Esophagus squamous epithelium (tissue), 5 donors: ENCODE results near the gene ITFG2. TPM values are rescaled to one million over a fixed set of nuclear protein-coding genes. Genes with fewer than 3 reads are reported as not detected.
"Not testable (repeated sequence)": the region's sequence is repeated elsewhere in the genome, so short reads cannot be mapped to it uniquely, and the experiment has no call there.

Experiments
- DNase-seq: peaks from one replicate; lab custom pipeline; 2025; lab: John Stamatoyannopoulos, UW
- H3K27ac ChIP-seq, 4 donors: fragments of 200-600 bp; sonication (generic); one replicate each; pipeline ENCODE4 v1.5.1; 2016 to 2019; ENCODE audit warnings: mild to moderate bottlenecking in 1 of 4
- H3K27me3 ChIP-seq, 4 donors: fragments of 200-600 bp; sonication (generic); 1 replicate in 3 of 4; 2 replicates in 1 of 4; pipeline versions ENCODE4 v1.5.1 to v1.6.0; 2017 to 2021; ENCODE audit warnings: antibody characterized with exemption in 1 of 4
- H3K36me3 ChIP-seq, 3 donors: fragments of 200-600 bp; sonication (generic); one replicate each; pipeline ENCODE4 v1.5.1; 2016 to 2019
- H3K4me1 ChIP-seq, 3 donors: fragments of 200-600 bp; sonication (generic); one replicate each; pipeline ENCODE4 v1.5.1; 2017 to 2019
- H3K4me3 ChIP-seq, 4 donors: fragments of 200-600 bp; sonication (generic); 1 replicate in 3 of 4; 2 replicates in 1 of 4; pipeline ENCODE4 v1.5.1; 2016 to 2019; ENCODE audit warnings: mild to moderate bottlenecking in 2 of 4, moderate library complexity in 1 of 4
- H3K9me3 ChIP-seq, 3 donors: fragments of 200-600 bp; sonication (generic); one replicate each; pipeline ENCODE4 v1.5.1; 2016 to 2019
- CTCF ChIP-seq, 6 experiments: fragments of 450-650 bp in 4 of 6; fragments of 200-600 bp in 2 of 6; sonication (generic) in 2 of 6; IDR thresholded peaks; one replicate each; pipeline ENCODE4 v1.5.1; 2016 to 2019; ENCODE audit warnings: antibody characterized with exemption in 6 of 6, mild to moderate bottlenecking in 4 of 6, moderate library complexity in 4 of 6
- POLR2A ChIP-seq, 4 donors: fragments of 450-650 bp; IDR thresholded peaks; one replicate each; pipeline ENCODE4 v1.6.1; 2017; ENCODE audit warnings: antibody characterized with exemption in 4 of 4, mild to moderate bottlenecking in 4 of 4, moderate library complexity in 3 of 4
- WGBS, 2 donors: methylation state at CpG; one replicate each; pipeline ENCODE4 v1.1.5; 2018; 5-methylcytosine and 5-hydroxymethylcytosine counted together
- intact Hi-C: fragments of 100-400 bp; cut with DNase I; formaldehyde crosslinking; loops from one replicate; pipeline ENCODE4 v1.15.0; 2022
- total RNA-seq, 4 donors: library from RNA; depleted of rRNA; stranded (reverse); fragments of >200 nt; gene quantifications; one replicate each; pipeline ENCODE4 v1.1.0, GENCODE V29; 2016
- donor health status: DM: yes; HTN: yes; CAD: no.

The ITFG2 gene
- total RNA-seq, 4 donors from 2014 or later = 14.3 to 27.5 (median 15.7) TPM

- peaks cover 0 to 4% (median 0%) of the 10 kb centered on the region in 3 donors for H3K4me1 ChIP-seq
- H3K27ac ChIP-seq = peak overlapping the region in 2 of 4 donors; percentile 36 to 39
- DNase-seq = no peak
- H3K4me3 ChIP-seq = no peak overlapping the region
- H3K36me3 ChIP-seq = peaks cover 0 to 44% (median 3%) of the 10 kb centered on the region in 3 donors
- intact Hi-C loops = loop anchor here (10.0 kb wide), 1 partner anchor 176 kb away; no protein-coding TSS in a partner anchor
- TF ChIP-seq POLR2A (IDR thresholded peaks at IDR 0.05) (no peak), CTCF (IDR thresholded peaks at IDR 0.05) (no peak)
- H3K27me3 ChIP-seq = no peaks in the 10 kb centered on the region
- WGBS, 2 donors = 100% methylated on average over 1 of the region's 2 CpGs; no CpG with 5 or more reads in 1 of the 2 donors
- H3K9me3 ChIP-seq = no peaks in the 10 kb centered on the region
Observed at GRCh38 chr12:2858334-2858733, 45.9 kb downstream of the ITFG2 start.

- no peak for DNase-seq
- H3K4me3 ChIP-seq = no peak overlapping the region
- H3K9me3 ChIP-seq = no peaks in the 10 kb centered on the region
- TF ChIP-seq CTCF (IDR thresholded peaks at IDR 0.05) = no peak
- TF ChIP-seq POLR2A (IDR thresholded peaks at IDR 0.05) = no peak
- H3K4me1 ChIP-seq = no peaks in the 10 kb centered on the region
- H3K36me3 ChIP-seq = peaks cover 0 to 50% (median 7%) of the 10 kb centered on the region in 3 donors
- intact Hi-C loops = loop anchor here (10.0 kb wide), 1 partner anchor 176 kb away; no protein-coding TSS in a partner anchor
- H3K27me3 ChIP-seq = no peaks in the 10 kb centered on the region
- 65 to 100% methylated on average over 1 to 7 of the region's 12 CpGs for WGBS, 2 donors
- H3K27ac ChIP-seq = peak overlapping the region in 2 of 4 donors; percentile 36 to 39
Observed at GRCh38 chr12:2858944-2859421, 46.5 kb downstream of the ITFG2 start.

GRCh38 chr12:2860170-2860569 lies 47.7 kb downstream of the ITFG2 start:
- Histone ChIP-seq H3K36me3 (peaks cover 0 to 55% (median 7%) of the 10 kb centered on the region in 3 donors), H3K27ac (no peak overlapping the region), H3K27me3 (no peaks in the 10 kb centered on the region), H3K4me3 (no peak overlapping the region), H3K4me1 (no peaks in the 10 kb centered on the region), H3K9me3 (no peaks in the 10 kb centered on the region)
- intact Hi-C loops = no loop called here
- no peak for DNase-seq
- TF ChIP-seq CTCF (IDR thresholded peaks at IDR 0.05) = no peak
- no peak for TF ChIP-seq POLR2A (IDR thresholded peaks at IDR 0.05)

- 93 to 96% methylated on average over 6 to 7 of the region's 7 CpGs for WGBS, 2 donors
- TF ChIP-seq POLR2A (IDR thresholded peaks at IDR 0.05) (no peak), CTCF (IDR thresholded peaks at IDR 0.05) (no peak)
- no peak for DNase-seq
- Histone ChIP-seq H3K27me3 (no peaks in the 10 kb centered on the region), H3K4me3 (no peak overlapping the region), H3K36me3 (peaks cover 0 to 58% (median 7%) of the 10 kb centered on the region in 3 donors), H3K9me3 (no peaks in the 10 kb centered on the region), H3K4me1 (no peaks in the 10 kb centered on the region), H3K27ac (no peak overlapping the region)
- intact Hi-C loops = no loop called here
Observed at GRCh38 chr12:2862876-2863275, 50.4 kb downstream of the ITFG2 start.

GRCh38 chr12:2863402-2863801 lies 50.9 kb downstream of the ITFG2 start:
- H3K4me3 ChIP-seq, H3K27ac ChIP-seq: not testable (repeated sequence)

More at GRCh38 chr12:2863402-2863801, 50.9 kb downstream of the ITFG2 start:
- DNase-seq, H3K27me3 ChIP-seq, H3K4me1 ChIP-seq, intact Hi-C loops, H3K9me3 ChIP-seq: not testable (repeated sequence)
- WGBS, 2 donors = 93 to 94% methylated on average over 7 of the region's 7 CpGs
- peaks cover 0 to 53% (median 7%) of the 10 kb centered on the region in 3 donors for H3K36me3 ChIP-seq
